HEK293 (cell line): Measurements from ENCODE around the gene ST7.

Source experiments
- CTCF ChIA-PET: fragments of 350-600 bp; formaldehyde crosslinking; extraction: SDS; loops from one replicate; lab custom pipeline; 2021; ENCODE audit warnings: antibody characterized with exemption; lab: Yijun Ruan, JAX
- POLR2A ChIA-PET: fragments of 300-600 bp; formaldehyde crosslinking; extraction: SDS; loops from one replicate; lab custom pipeline; 2020; ENCODE audit warnings: antibody characterized with exemption, inconsistent platforms; lab: Yijun Ruan, JAX
- H3K27ac ChIP-seq: fragments of 200-500 bp; sonication (Bioruptor generic); 2 replicates; pipeline ENCODE4 v1.5.1; 2014; ENCODE audit warnings: low read depth, low read length, control low read depth, inconsistent platforms; ENCODE audit errors: extremely low read depth
- H3K36me3 ChIP-seq, 2 experiments: fragments of 200-500 bp in 1 of 2; sonication (Bioruptor generic) in 1 of 2; 1 replicate in 1 of 2; 2 replicates in 1 of 2; pipeline ENCODE4 v1.5.1; 2014 to 2017; ENCODE audit warnings: inconsistent platforms in 2 of 2, low read length in 2 of 2; ENCODE audit not compliant: control insufficient read depth in 2 of 2, insufficient read depth in 1 of 2
- H3K4me1 ChIP-seq: fragments of 200-500 bp; sonication (Bioruptor generic); 2 replicates; pipeline ENCODE4 v1.5.1; 2014; ENCODE audit warnings: mild to moderate bottlenecking, low read length, inconsistent platforms; ENCODE audit not compliant: control insufficient read depth, insufficient read depth
- H3K4me3 ChIP-seq: 2 replicates; pipeline ENCODE4 v1.5.1; 2011; ENCODE audit warnings: low read depth, mild to moderate bottlenecking, control low read depth, low read length, moderate library complexity
- H3K9me3 ChIP-seq: fragments of 200-500 bp; sonication (Bioruptor generic); 2 replicates; pipeline ENCODE4 v1.5.1; 2014; ENCODE audit warnings: low read depth, low read length, inconsistent platforms; ENCODE audit not compliant: control insufficient read depth, insufficient read depth
- MYNN ChIP-seq: fragments of 450-650 bp; formaldehyde crosslinking; IDR thresholded peaks from 2 replicates; pipeline ENCODE4 v1.5.1; 2016; ENCODE audit warnings: missing biosample characterization, missing genetic modification characterization, borderline replicate concordance
- PRDM6 ChIP-seq: fragments of 450-650 bp; formaldehyde crosslinking; IDR thresholded peaks from 2 replicates; pipeline ENCODE4 v1.5.1; 2017; ENCODE audit warnings: missing biosample characterization, missing genetic modification characterization
- SP3 ChIP-seq: fragments of 450-650 bp; formaldehyde crosslinking; IDR thresholded peaks from 2 replicates; pipeline ENCODE4 v1.5.1; 2016; ENCODE audit warnings: missing biosample characterization, missing genetic modification characterization
- ZBTB17 ChIP-seq: fragments of 450-650 bp; formaldehyde crosslinking; IDR thresholded peaks from 2 replicates; pipeline ENCODE4 v1.5.1; 2016; ENCODE audit warnings: missing biosample characterization, missing genetic modification characterization
- ZNF132 ChIP-seq: fragments of 450-650 bp; formaldehyde crosslinking; IDR thresholded peaks from 2 replicates; pipeline ENCODE4 v1.5.1; 2017; ENCODE audit warnings: missing biosample characterization, missing genetic modification characterization, borderline replicate concordance
- ZNF133 ChIP-seq: fragments of 450-650 bp; formaldehyde crosslinking; IDR thresholded peaks from 2 replicates; pipeline ENCODE4 v1.5.1; 2016; ENCODE audit warnings: missing biosample characterization, missing genetic modification characterization
- ZNF146 ChIP-seq: fragments of 450-650 bp; formaldehyde crosslinking; IDR thresholded peaks from 2 replicates; pipeline ENCODE4 v1.5.1; 2016; ENCODE audit warnings: missing biosample characterization, missing genetic modification characterization
- ZNF157 ChIP-seq: fragments of 450-650 bp; formaldehyde crosslinking; IDR thresholded peaks from 2 replicates; pipeline ENCODE4 v1.5.1; 2016; ENCODE audit warnings: missing biosample characterization, missing genetic modification characterization
- ZNF19 ChIP-seq: fragments of 450-650 bp; formaldehyde crosslinking; IDR thresholded peaks from 2 replicates; pipeline ENCODE4; 2016; ENCODE audit warnings: missing biosample characterization, missing genetic modification characterization, low read depth
- ZNF24 ChIP-seq: fragments of 450-650 bp; formaldehyde crosslinking; IDR thresholded peaks from 2 replicates; pipeline ENCODE4 v1.5.1; 2016; ENCODE audit warnings: missing biosample characterization, missing genetic modification characterization
- ZNF514 ChIP-seq: fragments of 450-650 bp; formaldehyde crosslinking; IDR thresholded peaks from 2 replicates; pipeline ENCODE4 v1.5.1; 2016; ENCODE audit warnings: missing biosample characterization, missing genetic modification characterization
- ZNF639 ChIP-seq: fragments of 450-650 bp; formaldehyde crosslinking; IDR thresholded peaks from 2 replicates; pipeline ENCODE4 v1.5.1; 2016; ENCODE audit warnings: missing biosample characterization, missing genetic modification characterization
- ZNF747 ChIP-seq: fragments of 450-650 bp; formaldehyde crosslinking; IDR thresholded peaks from 2 replicates; pipeline ENCODE4 v1.5.1; 2016; ENCODE audit warnings: missing biosample characterization, missing genetic modification characterization
- ZNF843 ChIP-seq: fragments of 450-650 bp; formaldehyde crosslinking; IDR thresholded peaks from 2 replicates; pipeline ENCODE4 v1.5.1; 2016; ENCODE audit warnings: missing biosample characterization, missing genetic modification characterization
- ZSCAN5A ChIP-seq: fragments of 450-650 bp; formaldehyde crosslinking; IDR thresholded peaks from 2 replicates; pipeline ENCODE4 v1.5.1; 2016; ENCODE audit warnings: missing biosample characterization, missing genetic modification characterization
- TF ChIP-seq, protein P1 (sequence below): fragments of 450-650 bp; formaldehyde crosslinking; IDR thresholded peaks from 2 replicates; pipeline ENCODE4 v1.5.1; 2016; ENCODE audit warnings: missing biosample characterization, missing genetic modification characterization
- TF ChIP-seq, protein P2 (sequence below): fragments of 450-650 bp; formaldehyde crosslinking; optimal IDR thresholded peaks from 2 replicates; pipeline ENCODE3; 2016; ENCODE audit warnings: missing biosample characterization, mild to moderate bottlenecking, missing genetic modification characterization
- TF ChIP-seq, protein P3 (sequence below): fragments of 450-650 bp; formaldehyde crosslinking; conservative IDR thresholded peaks from 2 replicates; pipeline ENCODE4 v1.5.1; 2016; ENCODE audit warnings: low read depth, missing biosample characterization, missing genetic modification characterization
- TF ChIP-seq, protein P4 (sequence below): sonication (generic); formaldehyde crosslinking; IDR thresholded peaks from 2 replicates; pipeline ENCODE4 v1.8.1; 2022; ENCODE audit warnings: mild to moderate bottlenecking, moderate library complexity, missing genetic modification reagents

Gene ST7

DNA sequence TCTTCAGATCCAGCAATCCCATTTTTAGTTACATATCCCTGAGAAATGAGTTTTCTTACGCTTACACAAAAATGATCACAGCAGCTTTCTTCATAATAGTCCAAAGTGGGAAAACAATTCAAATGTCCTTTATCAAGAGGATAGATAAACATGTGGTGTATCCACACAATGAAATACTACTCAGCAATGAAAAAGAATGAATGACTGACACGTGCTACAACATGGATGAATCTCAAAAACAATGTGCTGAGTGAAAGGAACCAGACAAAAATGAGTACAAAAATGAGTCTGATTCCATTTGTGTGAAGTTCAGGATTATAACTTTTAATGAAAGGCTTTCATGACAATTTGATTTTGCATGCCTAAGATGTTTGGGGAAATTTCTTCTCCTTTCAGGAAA lies 230.4 kb downstream of the ST7 start:
- Histone ChIP-seq H3K4me3 (no peak overlapping the region), H3K27ac (no peak overlapping the region), H3K4me1 (peaks cover 2% of the 10 kb centered on the region; the same call in 1 of the 2 replicates), H3K36me3 (no peaks in the 10 kb centered on the region), H3K9me3 (no peaks in the 10 kb centered on the region)
- no peak for TF ChIP-seq ZNF19
- TF ChIP-seq, protein P1, sequence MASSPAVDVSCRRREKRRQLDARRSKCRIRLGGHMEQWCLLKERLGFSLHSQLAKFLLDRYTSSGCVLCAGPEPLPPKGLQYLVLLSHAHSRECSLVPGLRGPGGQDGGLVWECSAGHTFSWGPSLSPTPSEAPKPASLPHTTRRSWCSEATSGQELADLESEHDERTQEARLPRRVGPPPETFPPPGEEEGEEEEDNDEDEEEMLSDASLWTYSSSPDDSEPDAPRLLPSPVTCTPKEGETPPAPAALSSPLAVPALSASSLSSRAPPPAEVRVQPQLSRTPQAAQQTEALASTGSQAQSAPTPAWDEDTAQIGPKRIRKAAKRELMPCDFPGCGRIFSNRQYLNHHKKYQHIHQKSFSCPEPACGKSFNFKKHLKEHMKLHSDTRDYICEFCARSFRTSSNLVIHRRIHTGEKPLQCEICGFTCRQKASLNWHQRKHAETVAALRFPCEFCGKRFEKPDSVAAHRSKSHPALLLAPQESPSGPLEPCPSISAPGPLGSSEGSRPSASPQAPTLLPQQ (tag by site-specific recombination), result no peak
- no peak for TF ChIP-seq MYNN (tag by site-specific recombination)
- TF ChIP-seq, protein P2, sequence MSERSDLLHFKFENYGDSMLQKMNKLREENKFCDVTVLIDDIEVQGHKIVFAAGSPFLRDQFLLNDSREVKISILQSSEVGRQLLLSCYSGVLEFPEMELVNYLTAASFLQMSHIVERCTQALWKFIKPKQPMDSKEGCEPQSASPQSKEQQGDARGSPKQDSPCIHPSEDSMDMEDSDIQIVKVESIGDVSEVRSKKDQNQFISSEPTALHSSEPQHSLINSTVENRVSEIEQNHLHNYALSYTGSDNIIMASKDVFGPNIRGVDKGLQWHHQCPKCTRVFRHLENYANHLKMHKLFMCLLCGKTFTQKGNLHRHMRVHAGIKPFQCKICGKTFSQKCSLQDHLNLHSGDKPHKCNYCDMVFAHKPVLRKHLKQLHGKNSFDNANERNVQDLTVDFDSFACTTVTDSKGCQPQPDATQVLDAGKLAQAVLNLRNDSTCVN (tag by site-specific recombination), result no peak
- TF ChIP-seq ZNF24 (tag by site-specific recombination), result 0 out of 2 replicates have a peak, but pooled peaks have one; percentile 25
- TF ChIP-seq ZSCAN5A (tag by site-specific recombination), result no peak
- no peak for TF ChIP-seq ZNF133 (tag by site-specific recombination)
- TF ChIP-seq ZNF843 (tag by site-specific recombination), result no peak
- peak; percentile 70 for TF ChIP-seq ZNF146 (tag by site-specific recombination)
- CTCF ChIA-PET, result interaction anchor here (1.3 kb wide), 1 partner anchor 10 kb away, joined by 4 read pairs; no protein-coding TSS in a partner anchor
- POLR2A ChIA-PET, result no interaction called here

- POLR2A ChIA-PET, result no interaction called here
- H3K4me1 ChIP-seq, result peaks cover 2% of the 10 kb centered on the region; the same call in 1 of the 2 replicates
- TF ChIP-seq ZBTB17 (tag by site-specific recombination) (0 out of 2 replicates have a peak, but pooled peaks have one; percentile 25), ZNF747 (tag by site-specific recombination) (no peak), SP3 (no peak)
- TF ChIP-seq, protein P3, sequence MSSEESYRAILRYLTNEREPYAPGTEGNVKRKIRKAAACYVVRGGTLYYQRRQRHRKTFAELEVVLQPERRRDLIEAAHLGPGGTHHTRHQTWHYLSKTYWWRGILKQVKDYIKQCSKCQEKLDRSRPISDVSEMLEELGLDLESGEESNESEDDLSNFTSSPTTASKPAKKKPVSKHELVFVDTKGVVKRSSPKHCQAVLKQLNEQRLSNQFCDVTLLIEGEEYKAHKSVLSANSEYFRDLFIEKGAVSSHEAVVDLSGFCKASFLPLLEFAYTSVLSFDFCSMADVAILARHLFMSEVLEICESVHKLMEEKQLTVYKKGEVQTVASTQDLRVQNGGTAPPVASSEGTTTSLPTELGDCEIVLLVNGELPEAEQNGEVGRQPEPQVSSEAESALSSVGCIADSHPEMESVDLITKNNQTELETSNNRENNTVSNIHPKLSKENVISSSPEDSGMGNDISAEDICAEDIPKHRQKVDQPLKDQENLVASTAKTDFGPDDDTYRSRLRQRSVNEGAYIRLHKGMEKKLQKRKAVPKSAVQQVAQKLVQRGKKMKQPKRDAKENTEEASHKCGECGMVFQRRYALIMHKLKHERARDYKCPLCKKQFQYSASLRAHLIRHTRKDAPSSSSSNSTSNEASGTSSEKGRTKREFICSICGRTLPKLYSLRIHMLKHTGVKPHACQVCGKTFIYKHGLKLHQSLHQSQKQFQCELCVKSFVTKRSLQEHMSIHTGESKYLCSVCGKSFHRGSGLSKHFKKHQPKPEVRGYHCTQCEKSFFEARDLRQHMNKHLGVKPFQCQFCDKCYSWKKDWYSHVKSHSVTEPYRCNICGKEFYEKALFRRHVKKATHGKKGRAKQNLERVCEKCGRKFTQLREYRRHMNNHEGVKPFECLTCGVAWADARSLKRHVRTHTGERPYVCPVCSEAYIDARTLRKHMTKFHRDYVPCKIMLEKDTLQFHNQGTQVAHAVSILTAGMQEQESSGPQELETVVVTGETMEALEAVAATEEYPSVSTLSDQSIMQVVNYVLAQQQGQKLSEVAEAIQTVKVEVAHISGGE, result peak; percentile 54
- no peak overlapping the region for H3K27ac ChIP-seq
- no peaks in the 10 kb centered on the region for H3K9me3 ChIP-seq
- no peak overlapping the region for H3K4me3 ChIP-seq
- CTCF ChIA-PET, result interaction anchor here (1.3 kb wide), 1 partner anchor 10 kb away, joined by 4 read pairs; no protein-coding TSS in a partner anchor
- H3K36me3 ChIP-seq, result no peaks in the 10 kb centered on the region
Observed at GRCh38 chr7:117184367-117184766, 231.1 kb downstream of the ST7 start.

DNA sequence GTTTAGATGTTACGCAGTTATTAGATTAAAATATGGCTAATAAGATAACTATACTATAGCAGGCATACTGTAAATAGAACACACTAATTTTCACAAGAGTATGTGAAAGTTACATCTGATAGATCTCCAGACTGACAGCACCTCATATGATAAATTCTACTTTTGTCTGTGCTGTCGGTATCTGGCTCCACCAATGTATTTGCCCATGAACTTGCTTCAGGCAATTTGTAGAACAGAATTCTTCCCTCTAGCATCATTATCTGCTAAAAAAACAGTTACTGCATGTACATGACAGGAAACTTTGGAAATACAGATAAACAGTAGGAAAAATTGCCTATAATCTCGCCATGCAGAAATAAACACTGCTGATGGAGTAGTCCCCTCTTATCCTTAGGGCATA lies 231.8 kb downstream of the ST7 start:
- POLR2A ChIA-PET, result no interaction called here
- CTCF ChIA-PET, result no interaction called here
- Histone ChIP-seq H3K9me3 (no peaks in the 10 kb centered on the region), H3K27ac (no peak overlapping the region), H3K4me3 (no peak overlapping the region), H3K4me1 (peaks cover 2% of the 10 kb centered on the region; the same call in 1 of the 2 replicates), H3K36me3 (no peaks in the 10 kb centered on the region)
- TF ChIP-seq ZNF514 (no peak), ZNF132 (no peak), PRDM6 (no peak), ZNF639 (no peak), ZNF157 (tag by site-specific recombination) (no peak)
- TF ChIP-seq, protein P4, sequence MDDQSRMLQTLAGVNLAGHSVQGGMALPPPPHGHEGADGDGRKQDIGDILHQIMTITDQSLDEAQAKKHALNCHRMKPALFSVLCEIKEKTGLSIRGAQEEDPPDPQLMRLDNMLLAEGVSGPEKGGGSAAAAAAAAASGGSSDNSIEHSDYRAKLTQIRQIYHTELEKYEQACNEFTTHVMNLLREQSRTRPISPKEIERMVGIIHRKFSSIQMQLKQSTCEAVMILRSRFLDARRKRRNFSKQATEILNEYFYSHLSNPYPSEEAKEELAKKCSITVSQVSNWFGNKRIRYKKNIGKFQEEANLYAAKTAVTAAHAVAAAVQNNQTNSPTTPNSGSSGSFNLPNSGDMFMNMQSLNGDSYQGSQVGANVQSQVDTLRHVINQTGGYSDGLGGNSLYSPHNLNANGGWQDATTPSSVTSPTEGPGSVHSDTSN (CRISPR knock-in tag), result no peak
